ENCODE measurements around the gene HAGH. TPM values are rescaled to one million over a fixed set of nuclear protein-coding genes. Genes with fewer than 3 reads are reported as not detected.
"Not testable (repeated sequence)": the region's sequence is repeated elsewhere in the genome, so short reads cannot be mapped to it uniquely, and the experiment has no call there.

Gene HAGH
- total and polyA plus RNA-seq, 10 of the 15 experiments (the other 5 are each of a cell fraction or from before 2014, with no cell fraction given): 2.0 to 50.1 (median 22.4) TPM

- TF ChIP-seq RELB (IDR thresholded peaks at IDR 0.05; ENCODE audit: low read depth) (peak; percentile 100), NR2F1 (conservative IDR thresholded peaks at IDR 0.05) (peak; percentile 34; the same call in 1 of the 2 replicates), ZNF622 (IDR thresholded peaks at IDR 0.05) (no peak), ATF2 (IDR thresholded peaks at IDR 0.05; ENCODE audit: low read length) (no peak), ATF3 (IDR thresholded peaks at IDR 0.05; ENCODE audit: borderline replicate concordance, extremely low read depth, low read depth, low read length) (peak; percentile 99), ZNF592 (IDR thresholded peaks at IDR 0.05) (no peak)
Measured at GRCh38 chr16:1826691-1827573, at the start of gene HAGH, which contains the start of gene FAHD1 (continued).

- WGBS (ENCODE audit: insufficient coverage, insufficient replicate concordance, low lambda C conversion rate, missing lambda C conversion rate): 69% methylated on average over 13 of the region's 13 CpGs
- H2AFZ ChIP-seq (ENCODE audit: control insufficient read depth, low read depth, low read length): peak overlapping the region; percentile 34; the same call in 1 of the 2 replicates
- H3K79me2 ChIP-seq (ENCODE audit: control insufficient read depth, insufficient read depth, low read length); POLR2A ChIA-PET; intact Hi-C loops (cut with micrococcal nuclease; ENCODE audit: unreplicated experiment); DNase-seq (ENCODE audit: low read depth, low spot score); H3K36me3 ChIP-seq (ENCODE audit: control insufficient read depth in 2 of 2, insufficient read depth in 2 of 2, low read length in 1 of 2); RAD21 ChIA-PET (ENCODE audit: unreplicated experiment); BruUV-seq (replicated peaks); H3K9ac ChIP-seq (ENCODE audit: control insufficient read depth, insufficient read depth, low read length); H3K9me3 ChIP-seq (replicated peaks; ENCODE audit: control insufficient read depth, insufficient read depth, low read length); ATAC-seq; H3K27me3 ChIP-seq (replicated peaks in 1 of 2; ENCODE audit: control insufficient read depth in 2 of 2, insufficient read depth in 2 of 2, low read length in 1 of 2); H3K4me3 ChIP-seq; H3K27ac ChIP-seq (ENCODE audit: control insufficient read depth, insufficient read depth); FAIRE-seq; H4K20me1 ChIP-seq (ENCODE audit: control insufficient read depth, insufficient read depth); in situ Hi-C loops (cut with MboI): not testable (repeated sequence)
- H3K4me2 ChIP-seq (ENCODE audit: control insufficient read depth, insufficient read depth): peak overlapping the region; percentile 77
- SMC1A ChIA-PET (ENCODE audit: uncharacterized antibody, unreplicated experiment): interaction anchor here (1.0 kb wide), 1 partner anchor 12 kb away, joined by 4 read pairs; no protein-coding TSS in a partner anchor
- H3K4me1 ChIP-seq (ENCODE audit: control insufficient read depth, insufficient read depth, low read length): peaks cover 12% of the 10 kb centered on the region
- CTCF ChIA-PET: interaction anchor here (1.0 to 2.4 kb wide), 3 partner anchors 14 to 53 kb away, joined by 3 to 8 read pairs (median 4); no protein-coding TSS in a partner anchor
Measured at GRCh38 chr16:1876066-1876465, 49.4 kb upstream of the HAGH start.
